Tongue (tissue), 2 donors: ENCODE data around the gene SHB. TPM values are rescaled to one million over a fixed set of nuclear protein-coding genes. Genes with fewer than 3 reads are reported as not detected.
"Not testable (repeated sequence)": the region's sequence is repeated elsewhere in the genome, so short reads cannot be mapped to it uniquely, and the experiment has no call there.

Experiments used
- DNase-seq: peaks from one replicate; pipeline ENCODE4 v3.0.0-alpha.2; 2015
- total RNA-seq: library from RNA; depleted of rRNA; stranded (reverse); fragments of >200 nt; gene quantifications from one replicate; pipeline ENCODE4 v1.2.3, GENCODE V29; 2014

SHB gene
- total RNA-seq, 1 donor from 2014 or later: 10.2 TPM

GRCh38 chr9:37969558-37970300, 99.3 kb downstream of the SHB start:
- no peak for DNase-seq

GRCh38 chr9:37969130-37969529, 99.9 kb downstream of the SHB start:
- no peak for DNase-seq

GRCh38 chr9:37968228-37968701, 100.8 kb downstream of the SHB start:
- DNase-seq: no peak

GRCh38 chr9:37967761-37968080, 101.3 kb downstream of the SHB start:
- DNase-seq: no peak

- DNase-seq: no peak
These were observed 101.8 kb downstream of the SHB start for GRCh38 chr9:37967014-37967760.

GRCh38 chr9:37966412-37967013, 102.5 kb downstream of the SHB start:
- peak; percentile 36 for DNase-seq

GRCh38 chr9:37965676-37966345, 103.2 kb downstream of the SHB start:
- DNase-seq: not testable (repeated sequence)

GRCh38 chr9:37965116-37965515, 103.9 kb downstream of the SHB start:
- DNase-seq: no peak

GRCh38 chr9:37964740-37965081, 104.3 kb downstream of the SHB start:
- DNase-seq: no peak

- DNase-seq: peak; percentile 62
These were observed 104.9 kb downstream of the SHB start for GRCh38 chr9:37963936-37964739.

- DNase-seq: no peak
These were observed 107.7 kb downstream of the SHB start for GRCh38 chr9:37961351-37961750.

- DNase-seq: no peak
These were observed 108.4 kb downstream of the SHB start for GRCh38 chr9:37960631-37961030.

- DNase-seq: no peak
These were observed 109.1 kb downstream of the SHB start for GRCh38 chr9:37959976-37960375.

GRCh38 chr9:37958154-37958553, 110.9 kb downstream of the SHB start:
- DNase-seq: no peak

- no peak for DNase-seq
These were observed 111.4 kb downstream of the SHB start for GRCh38 chr9:37957664-37957953.

- DNase-seq: no peak
These were observed 111.9 kb downstream of the SHB start for GRCh38 chr9:37956904-37957663.

GRCh38 chr9:37956423-37956820, 112.6 kb downstream of the SHB start:
- DNase-seq: no peak

GRCh38 chr9:37955781-37956422, 113.1 kb downstream of the SHB start:
- DNase-seq: no peak

- no peak for DNase-seq
These were observed 114.4 kb downstream of the SHB start for GRCh38 chr9:37954581-37954981.

- DNase-seq: no peak
These were observed 115.1 kb downstream of the SHB start for GRCh38 chr9:37953775-37954437.
